ENCODE results near the gene KRTAP1-3. TPM values are rescaled to one million over a fixed set of nuclear protein-coding genes. Genes with fewer than 3 reads are reported as not detected.

The KRTAP1-3 gene
- total RNA-seq, 1 experiment from 2014 or later, result not detected

DNA sequence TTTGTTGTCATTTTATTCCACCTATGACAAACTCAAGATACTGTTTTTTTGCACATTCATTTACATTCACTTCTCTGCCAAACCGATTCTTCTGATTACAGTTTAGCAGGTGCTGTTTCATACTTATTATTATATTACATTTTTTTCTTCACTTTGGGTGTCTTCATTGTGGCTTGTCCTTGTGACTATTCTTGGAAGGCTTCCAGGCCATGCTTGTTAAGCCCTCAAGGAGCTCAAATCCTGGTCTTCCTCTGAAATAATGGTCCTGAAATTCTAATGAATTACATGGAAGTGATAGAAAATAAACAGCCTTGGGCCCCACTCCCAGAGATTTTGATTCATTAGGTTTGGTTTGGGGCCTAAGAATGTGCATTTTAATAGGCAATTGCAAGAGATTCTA, 29.6 kb upstream of the KRTAP1-3 start:
- Histone ChIP-seq H2AFZ (no peak overlapping the region), H4K20me1 (ENCODE audit: insufficient read depth) (no peaks in the 10 kb centered on the region), H3K79me2 (ENCODE audit: low read depth) (no peaks in the 10 kb centered on the region), H3K9me2 (ENCODE audit: insufficient read depth) (no peaks in the 10 kb centered on the region), H3K4me2 (no peak overlapping the region), H3K4me3 (no peak overlapping the region), H3K27ac (no peak overlapping the region), H3K36me3 (ENCODE audit: low read depth) (no peaks in the 10 kb centered on the region), H3K27me3 (ENCODE audit: insufficient read depth, low read depth) (no peaks in the 10 kb centered on the region), H3F3A (ENCODE audit: insufficient read depth, low read depth) (peaks cover 19% of the 10 kb centered on the region), H3K4me1 (replicated peaks; ENCODE audit: insufficient read depth) (peaks cover 46% of the 10 kb centered on the region), H3K9me3 (ENCODE audit: insufficient read depth, low read depth) (no peaks in the 10 kb centered on the region)
- CTCF ChIA-PET, result interaction anchor here (0.7 kb wide), 1 partner anchor 43 kb away, joined by 3 read pairs; no protein-coding TSS in a partner anchor
- TF ChIP-seq, protein P1, sequence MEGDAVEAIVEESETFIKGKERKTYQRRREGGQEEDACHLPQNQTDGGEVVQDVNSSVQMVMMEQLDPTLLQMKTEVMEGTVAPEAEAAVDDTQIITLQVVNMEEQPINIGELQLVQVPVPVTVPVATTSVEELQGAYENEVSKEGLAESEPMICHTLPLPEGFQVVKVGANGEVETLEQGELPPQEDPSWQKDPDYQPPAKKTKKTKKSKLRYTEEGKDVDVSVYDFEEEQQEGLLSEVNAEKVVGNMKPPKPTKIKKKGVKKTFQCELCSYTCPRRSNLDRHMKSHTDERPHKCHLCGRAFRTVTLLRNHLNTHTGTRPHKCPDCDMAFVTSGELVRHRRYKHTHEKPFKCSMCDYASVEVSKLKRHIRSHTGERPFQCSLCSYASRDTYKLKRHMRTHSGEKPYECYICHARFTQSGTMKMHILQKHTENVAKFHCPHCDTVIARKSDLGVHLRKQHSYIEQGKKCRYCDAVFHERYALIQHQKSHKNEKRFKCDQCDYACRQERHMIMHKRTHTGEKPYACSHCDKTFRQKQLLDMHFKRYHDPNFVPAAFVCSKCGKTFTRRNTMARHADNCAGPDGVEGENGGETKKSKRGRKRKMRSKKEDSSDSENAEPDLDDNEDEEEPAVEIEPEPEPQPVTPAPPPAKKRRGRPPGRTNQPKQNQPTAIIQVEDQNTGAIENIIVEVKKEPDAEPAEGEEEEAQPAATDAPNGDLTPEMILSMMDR (conservative IDR thresholded peaks at IDR 0.05), result no peak
- TF ChIP-seq EZH2 (IDR thresholded peaks at IDR 0.05; ENCODE audit: low read depth), result no peak
- POLR2A ChIA-PET (ENCODE audit: unreplicated experiment), result no interaction called here
- no peak for DNase-seq
- no TSS peak for BruUV-seq (replicated peaks)
- intact Hi-C loops (cut with micrococcal nuclease; ENCODE audit: unreplicated experiment), result loop anchor here (5.0 to 10.0 kb wide), 2 partner anchors 258 to 480 kb away; no protein-coding TSS in a partner anchor

- H3K4me3 ChIP-seq, result no peak overlapping the region
- BruUV-seq (replicated peaks), result no TSS peak
- CTCF ChIA-PET, result interaction anchor here (0.7 kb wide), 1 partner anchor 44 kb away, joined by 3 read pairs; no protein-coding TSS in a partner anchor
- H3K27me3 ChIP-seq (ENCODE audit: insufficient read depth, low read depth), result no peaks in the 10 kb centered on the region
- no peaks in the 10 kb centered on the region for H4K20me1 ChIP-seq (ENCODE audit: insufficient read depth)
- TF ChIP-seq EZH2 (IDR thresholded peaks at IDR 0.05; ENCODE audit: low read depth), result no peak
- TF ChIP-seq, protein P1 (conservative IDR thresholded peaks at IDR 0.05), result no peak
- peaks cover 54% of the 10 kb centered on the region for H3K4me1 ChIP-seq (replicated peaks; ENCODE audit: insufficient read depth)
- no peaks in the 10 kb centered on the region for H3K9me3 ChIP-seq (ENCODE audit: insufficient read depth, low read depth)
- POLR2A ChIA-PET (ENCODE audit: unreplicated experiment), result no interaction called here
- H3K79me2 ChIP-seq (ENCODE audit: low read depth), result no peaks in the 10 kb centered on the region
- no peak overlapping the region for H2AFZ ChIP-seq
- H3K27ac ChIP-seq, result no peak overlapping the region
- no peak for DNase-seq
- no peaks in the 10 kb centered on the region for H3K36me3 ChIP-seq (ENCODE audit: low read depth)
- H3K9me2 ChIP-seq (ENCODE audit: insufficient read depth), result no peaks in the 10 kb centered on the region
- H3K4me2 ChIP-seq, result no peak overlapping the region
- intact Hi-C loops (cut with micrococcal nuclease; ENCODE audit: unreplicated experiment), result loop anchor here (5.0 to 10.0 kb wide), 2 partner anchors 259 to 481 kb away; no protein-coding TSS in a partner anchor
- H3F3A ChIP-seq (ENCODE audit: insufficient read depth, low read depth), result peaks cover 25% of the 10 kb centered on the region
Measured at GRCh38 chr17:41063449-41063848, 28.8 kb upstream of the KRTAP1-3 start.

GRCh38 chr17:41061964-41062363, 27.3 kb upstream of the KRTAP1-3 start:
- DNase-seq, result peak in 1 of 2 experiments; percentile 47
- H3K4me1 ChIP-seq (replicated peaks; ENCODE audit: insufficient read depth), result peaks cover 60% of the 10 kb centered on the region
- H3F3A ChIP-seq (ENCODE audit: insufficient read depth, low read depth), result peaks cover 31% of the 10 kb centered on the region
- no peaks in the 10 kb centered on the region for H3K79me2 ChIP-seq (ENCODE audit: low read depth)
- H3K9me3 ChIP-seq (ENCODE audit: insufficient read depth, low read depth), result no peaks in the 10 kb centered on the region
- no peaks in the 10 kb centered on the region for H3K9me2 ChIP-seq (ENCODE audit: insufficient read depth)
- BruUV-seq (replicated peaks), result no TSS peak
- ChIA-PET CTCF (no interaction called here), POLR2A (ENCODE audit: unreplicated experiment) (no interaction called here)
- H4K20me1 ChIP-seq (ENCODE audit: insufficient read depth), result no peaks in the 10 kb centered on the region
- no peak overlapping the region for H3K4me2 ChIP-seq
- H3K27me3 ChIP-seq (ENCODE audit: insufficient read depth, low read depth), result no peaks in the 10 kb centered on the region
- no peak overlapping the region for H3K27ac ChIP-seq
- intact Hi-C loops (cut with micrococcal nuclease; ENCODE audit: unreplicated experiment), result loop anchor here (2.0 to 10.0 kb wide), 3 partner anchors 71 to 483 kb away; no protein-coding TSS in a partner anchor
- H2AFZ ChIP-seq, result no peak overlapping the region
- H3K36me3 ChIP-seq (ENCODE audit: low read depth), result 0 out of 2 replicates have a peak, but pooled peaks cover 5% of the 10 kb centered on the region
- no peak overlapping the region for H3K4me3 ChIP-seq
- TF ChIP-seq EZH2 (IDR thresholded peaks at IDR 0.05; ENCODE audit: low read depth), result no peak
- TF ChIP-seq, protein P1 (conservative IDR thresholded peaks at IDR 0.05), result no peak

Measured in PC-9 (cell line).